ENCODE measurements around the gene SCN1B. TPM values are rescaled to one million over a fixed set of nuclear protein-coding genes. Genes with fewer than 3 reads are reported as not detected.

The SCN1B gene
- total RNA-seq, 1 donor from 2014 or later, result 0.26 TPM

DNA sequence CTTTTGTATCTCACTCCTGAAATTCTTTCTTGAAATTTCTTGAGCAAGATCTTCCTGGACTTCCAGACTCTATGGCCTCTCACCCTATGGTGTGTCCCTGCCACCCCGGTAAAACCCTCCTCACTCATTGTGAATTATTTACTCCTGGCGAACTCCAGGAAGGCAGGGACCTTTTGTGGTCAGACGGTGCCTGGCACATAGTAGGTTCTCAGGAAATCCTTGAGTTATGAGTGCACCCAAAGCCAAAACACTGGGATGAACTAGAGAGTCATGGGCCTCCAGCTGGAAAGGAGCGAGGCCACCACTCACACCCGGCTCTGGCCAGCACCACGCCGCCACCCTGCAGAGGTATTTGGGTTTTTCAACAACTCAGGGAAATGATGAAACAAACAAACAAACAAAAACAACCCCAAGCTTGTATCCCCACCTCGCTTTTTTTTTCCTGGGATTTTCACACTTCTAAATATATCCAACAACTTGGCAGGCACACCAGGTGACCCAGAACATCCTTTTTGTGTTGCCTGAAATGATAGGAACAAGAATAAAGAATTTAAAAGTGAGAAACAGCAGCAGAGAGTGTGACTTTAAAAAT is 22.4 kb downstream of the SCN1B start:
- TF ChIP-seq, protein P1, sequence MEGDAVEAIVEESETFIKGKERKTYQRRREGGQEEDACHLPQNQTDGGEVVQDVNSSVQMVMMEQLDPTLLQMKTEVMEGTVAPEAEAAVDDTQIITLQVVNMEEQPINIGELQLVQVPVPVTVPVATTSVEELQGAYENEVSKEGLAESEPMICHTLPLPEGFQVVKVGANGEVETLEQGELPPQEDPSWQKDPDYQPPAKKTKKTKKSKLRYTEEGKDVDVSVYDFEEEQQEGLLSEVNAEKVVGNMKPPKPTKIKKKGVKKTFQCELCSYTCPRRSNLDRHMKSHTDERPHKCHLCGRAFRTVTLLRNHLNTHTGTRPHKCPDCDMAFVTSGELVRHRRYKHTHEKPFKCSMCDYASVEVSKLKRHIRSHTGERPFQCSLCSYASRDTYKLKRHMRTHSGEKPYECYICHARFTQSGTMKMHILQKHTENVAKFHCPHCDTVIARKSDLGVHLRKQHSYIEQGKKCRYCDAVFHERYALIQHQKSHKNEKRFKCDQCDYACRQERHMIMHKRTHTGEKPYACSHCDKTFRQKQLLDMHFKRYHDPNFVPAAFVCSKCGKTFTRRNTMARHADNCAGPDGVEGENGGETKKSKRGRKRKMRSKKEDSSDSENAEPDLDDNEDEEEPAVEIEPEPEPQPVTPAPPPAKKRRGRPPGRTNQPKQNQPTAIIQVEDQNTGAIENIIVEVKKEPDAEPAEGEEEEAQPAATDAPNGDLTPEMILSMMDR (IDR thresholded peaks at IDR 0.05; ENCODE audit: insufficient read depth, low read length, severe bottlenecking), result no peak
- Histone ChIP-seq H3K36me3 (ENCODE audit: control insufficient read depth, insufficient read depth, low read length) (no peaks in the 10 kb centered on the region), H3K4me3 (ENCODE audit: low read depth, low read length) (no peak overlapping the region), H3K27me3 (ENCODE audit: control insufficient read depth, insufficient read depth, low read length) (peaks cover 1% of the 10 kb centered on the region)
- DNase-seq (ENCODE audit: low read depth) (no peak), FAIRE-seq (no peak)

DNA sequence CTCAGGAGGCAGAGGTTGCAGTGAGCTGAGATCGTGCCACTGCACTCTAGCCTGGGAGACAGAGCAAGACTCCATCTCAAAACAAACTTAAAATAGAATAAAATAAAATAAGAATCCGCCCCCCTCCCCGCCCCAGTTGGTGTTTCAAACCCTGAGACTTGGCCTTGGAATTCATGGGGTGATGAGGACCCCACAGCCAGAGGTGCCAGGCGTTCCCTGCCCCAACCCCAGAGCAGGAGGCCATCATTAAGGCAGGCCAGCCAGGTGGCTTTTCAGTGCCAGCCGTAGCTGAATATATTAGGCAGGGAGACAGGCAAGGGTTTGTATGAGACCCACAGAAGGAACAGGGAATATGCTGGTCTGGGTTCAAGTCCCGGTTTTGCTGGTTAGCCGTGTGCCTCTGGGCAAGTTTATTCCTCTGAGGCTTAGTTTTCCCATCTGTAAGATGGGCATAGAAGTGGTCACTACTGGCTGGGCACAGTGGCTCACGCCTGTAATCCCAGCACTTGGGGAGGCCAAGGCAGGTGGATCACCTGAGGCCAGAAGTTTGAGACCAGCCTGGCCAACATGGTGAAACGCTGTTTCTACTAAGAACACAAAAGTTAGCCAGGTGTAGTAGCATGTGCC is 23.5 kb downstream of the SCN1B start:
- DNase-seq (ENCODE audit: low read depth), result no peak
- FAIRE-seq, result no peak
- TF ChIP-seq, protein P1 (IDR thresholded peaks at IDR 0.05; ENCODE audit: insufficient read depth, low read length, severe bottlenecking), result no peak
- Histone ChIP-seq H3K36me3 (ENCODE audit: control insufficient read depth, insufficient read depth, low read length) (no peaks in the 10 kb centered on the region), H3K27me3 (ENCODE audit: control insufficient read depth, insufficient read depth, low read length) (peaks cover under 1% of the 10 kb centered on the region), H3K4me3 (ENCODE audit: low read depth, low read length) (no peak overlapping the region)

DNA sequence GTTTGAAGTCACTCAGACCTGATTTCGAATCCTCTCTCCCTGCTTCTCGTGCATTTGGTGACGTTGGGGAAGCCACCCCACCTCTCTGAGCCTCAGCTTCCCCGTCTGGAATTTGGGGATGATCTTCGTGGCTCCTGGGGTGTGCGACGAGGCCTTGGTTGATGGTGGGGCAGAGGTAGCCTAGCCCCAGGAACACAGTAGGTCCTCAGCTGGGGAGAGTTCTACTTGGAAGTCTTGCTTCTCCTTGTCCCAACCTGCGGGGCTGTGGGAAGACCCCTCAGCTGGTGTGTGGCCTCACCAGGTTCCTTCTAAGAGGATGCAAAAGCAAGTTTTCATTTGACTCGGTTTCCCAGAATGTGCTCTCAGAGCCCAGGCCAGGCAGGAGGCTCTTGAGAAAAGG is 24.4 kb downstream of the SCN1B start:
- FAIRE-seq, result no peak
- DNase-seq (ENCODE audit: low read depth), result no peak
- Histone ChIP-seq H3K36me3 (ENCODE audit: control insufficient read depth, insufficient read depth, low read length) (no peaks in the 10 kb centered on the region), H3K4me3 (ENCODE audit: low read depth, low read length) (no peak overlapping the region), H3K27me3 (ENCODE audit: control insufficient read depth, insufficient read depth, low read length) (no peaks in the 10 kb centered on the region)
- TF ChIP-seq, protein P1 (IDR thresholded peaks at IDR 0.05; ENCODE audit: insufficient read depth, low read length, severe bottlenecking), result no peak

DNA sequence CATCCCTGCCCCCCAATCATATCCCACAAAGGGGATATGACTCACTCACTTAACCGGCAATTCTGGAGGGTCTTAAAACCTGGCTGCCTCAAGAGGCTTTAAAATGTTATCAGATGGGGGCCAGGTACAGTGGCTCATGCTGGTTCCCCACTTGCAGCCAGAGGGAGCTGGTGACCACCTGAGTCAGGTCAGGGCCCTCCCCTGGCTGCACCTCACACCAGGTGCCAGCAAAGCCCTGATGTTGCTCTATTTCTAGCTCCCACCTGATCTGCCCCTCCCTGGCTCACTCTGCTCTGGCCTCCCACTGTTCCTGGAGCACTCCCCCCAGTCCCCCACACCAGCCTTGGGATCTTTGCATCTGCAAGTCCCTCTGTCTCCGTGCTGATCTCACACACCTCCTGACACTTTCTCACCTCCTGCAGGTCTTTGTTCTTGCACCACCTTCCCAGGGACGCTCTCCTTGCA is 25.5 kb downstream of the SCN1B start:
- DNase-seq (ENCODE audit: low read depth) (peak; percentile 15), FAIRE-seq (no peak)
- Histone ChIP-seq H3K36me3 (ENCODE audit: control insufficient read depth, insufficient read depth, low read length) (no peaks in the 10 kb centered on the region), H3K27me3 (ENCODE audit: control insufficient read depth, insufficient read depth, low read length) (no peaks in the 10 kb centered on the region), H3K4me3 (ENCODE audit: low read depth, low read length) (no peak overlapping the region)
- TF ChIP-seq, protein P1 (IDR thresholded peaks at IDR 0.05; ENCODE audit: insufficient read depth, low read length, severe bottlenecking), result peak; percentile 52

DNA sequence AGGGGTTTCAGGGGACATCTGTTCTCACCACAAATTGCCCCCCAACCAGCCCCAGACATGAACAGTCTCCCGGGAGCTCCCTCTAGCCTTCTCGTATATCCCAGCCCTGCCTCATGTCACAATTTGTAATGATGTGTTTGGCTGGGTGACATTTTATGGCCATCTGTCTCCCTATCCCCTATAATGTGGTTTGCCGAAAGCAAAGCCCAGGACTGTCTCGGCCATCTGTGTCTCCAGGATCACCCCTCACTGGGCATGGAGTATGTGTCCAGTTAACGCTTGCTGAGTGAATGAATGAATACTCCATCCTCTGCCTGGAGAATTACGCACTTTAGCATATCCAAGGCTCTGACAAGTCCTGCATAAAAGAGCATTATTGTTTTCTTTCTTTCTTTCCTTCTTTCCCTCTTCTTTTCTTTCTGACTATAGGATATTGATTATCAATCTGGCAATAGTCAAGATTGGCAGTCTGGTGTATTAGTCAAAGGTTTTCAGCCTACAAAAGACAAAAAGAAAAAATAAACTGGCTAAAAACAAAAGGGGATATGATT is 26.3 kb downstream of the SCN1B start:
- TF ChIP-seq, protein P1 (IDR thresholded peaks at IDR 0.05; ENCODE audit: insufficient read depth, low read length, severe bottlenecking), result no peak
- no peak for FAIRE-seq
- H3K36me3 ChIP-seq (ENCODE audit: control insufficient read depth, insufficient read depth, low read length), result no peaks in the 10 kb centered on the region

More for the DNA sequence above, 26.3 kb downstream of the SCN1B start:
- H3K27me3 ChIP-seq (ENCODE audit: control insufficient read depth, insufficient read depth, low read length), result no peaks in the 10 kb centered on the region
- H3K4me3 ChIP-seq (ENCODE audit: low read depth, low read length), result no peak overlapping the region
- DNase-seq (ENCODE audit: low read depth), result no peak

All from bronchial epithelial cell (primary cell).